ENCODE results near the gene DOK7.

The DOK7 gene

DNA sequence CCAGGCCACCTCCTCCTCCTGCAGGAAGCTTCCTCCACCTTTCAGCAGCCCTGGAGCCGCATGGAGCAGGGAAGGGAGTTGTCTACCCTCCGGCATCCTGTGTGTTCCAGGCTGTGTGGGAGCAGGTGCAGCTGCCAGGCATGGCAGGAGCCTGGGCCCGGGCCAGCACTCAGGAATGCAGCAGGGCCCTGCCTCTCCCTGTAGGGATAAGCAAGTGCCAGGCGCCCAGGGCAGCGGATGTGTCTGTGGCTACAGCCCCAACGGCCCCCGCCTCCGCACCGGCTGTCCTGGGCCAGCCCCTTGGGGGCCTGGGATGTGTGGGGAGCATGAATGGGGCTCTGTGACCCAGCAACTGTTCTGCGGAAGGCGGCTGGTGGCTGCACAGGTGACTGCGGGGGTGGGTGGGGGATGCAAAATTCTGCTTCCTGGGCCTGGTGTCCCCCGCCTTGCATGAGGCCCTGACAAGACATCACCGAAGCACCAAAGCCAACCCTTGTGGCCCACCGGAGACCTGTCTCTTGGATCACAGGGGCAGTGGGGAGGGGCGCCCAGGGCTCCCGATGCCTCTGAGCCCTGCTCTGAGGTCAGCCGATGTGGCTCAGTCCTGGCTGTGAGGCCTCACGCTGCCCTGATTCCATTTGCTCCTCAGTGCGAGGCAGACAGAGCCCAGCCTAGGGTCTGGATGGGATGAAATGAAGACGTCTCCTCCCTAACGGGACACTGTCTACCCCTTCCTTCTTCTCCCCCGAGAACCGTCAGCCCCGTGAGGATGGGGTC is 1.4 kb upstream of the DOK7 start:
- peak overlapping the region; percentile 20; the same call in 1 of the 2 replicates for H3K27ac ChIP-seq
- TF ChIP-seq, protein P1, sequence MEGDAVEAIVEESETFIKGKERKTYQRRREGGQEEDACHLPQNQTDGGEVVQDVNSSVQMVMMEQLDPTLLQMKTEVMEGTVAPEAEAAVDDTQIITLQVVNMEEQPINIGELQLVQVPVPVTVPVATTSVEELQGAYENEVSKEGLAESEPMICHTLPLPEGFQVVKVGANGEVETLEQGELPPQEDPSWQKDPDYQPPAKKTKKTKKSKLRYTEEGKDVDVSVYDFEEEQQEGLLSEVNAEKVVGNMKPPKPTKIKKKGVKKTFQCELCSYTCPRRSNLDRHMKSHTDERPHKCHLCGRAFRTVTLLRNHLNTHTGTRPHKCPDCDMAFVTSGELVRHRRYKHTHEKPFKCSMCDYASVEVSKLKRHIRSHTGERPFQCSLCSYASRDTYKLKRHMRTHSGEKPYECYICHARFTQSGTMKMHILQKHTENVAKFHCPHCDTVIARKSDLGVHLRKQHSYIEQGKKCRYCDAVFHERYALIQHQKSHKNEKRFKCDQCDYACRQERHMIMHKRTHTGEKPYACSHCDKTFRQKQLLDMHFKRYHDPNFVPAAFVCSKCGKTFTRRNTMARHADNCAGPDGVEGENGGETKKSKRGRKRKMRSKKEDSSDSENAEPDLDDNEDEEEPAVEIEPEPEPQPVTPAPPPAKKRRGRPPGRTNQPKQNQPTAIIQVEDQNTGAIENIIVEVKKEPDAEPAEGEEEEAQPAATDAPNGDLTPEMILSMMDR (IDR thresholded peaks at IDR 0.05): no peak
- no peak for TF ChIP-seq ZFX (IDR thresholded peaks at IDR 0.05; ENCODE audit: borderline replicate concordance)

DNA sequence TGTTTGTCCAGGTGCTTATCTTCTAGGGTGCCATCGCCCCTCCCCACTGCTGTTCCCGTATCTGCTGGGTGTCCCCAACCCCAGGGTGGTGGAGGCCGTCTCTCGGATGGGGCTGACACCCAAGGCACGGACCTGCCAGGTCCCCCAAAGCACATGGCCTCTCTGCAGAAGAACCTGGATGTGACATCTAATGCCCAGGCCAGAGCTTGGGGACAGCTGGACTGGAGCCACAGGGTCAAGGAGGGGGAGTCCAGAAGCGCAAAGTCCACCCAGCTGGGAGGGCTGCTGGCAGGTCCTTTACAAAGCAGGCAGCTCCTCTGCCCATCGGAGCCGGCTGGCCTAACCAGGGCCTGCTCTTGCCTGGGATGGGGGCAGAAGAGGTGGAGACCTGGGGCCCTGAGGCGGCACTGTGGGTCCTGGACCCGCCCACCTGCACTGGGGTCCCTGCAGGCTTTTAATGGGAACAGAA is 751 bp upstream of the DOK7 start:
- TF ChIP-seq ZFX (IDR thresholded peaks at IDR 0.05; ENCODE audit: borderline replicate concordance): no peak
- TF ChIP-seq, protein P1 (IDR thresholded peaks at IDR 0.05): no peak
- H3K27ac ChIP-seq: no peak overlapping the region

DNA sequence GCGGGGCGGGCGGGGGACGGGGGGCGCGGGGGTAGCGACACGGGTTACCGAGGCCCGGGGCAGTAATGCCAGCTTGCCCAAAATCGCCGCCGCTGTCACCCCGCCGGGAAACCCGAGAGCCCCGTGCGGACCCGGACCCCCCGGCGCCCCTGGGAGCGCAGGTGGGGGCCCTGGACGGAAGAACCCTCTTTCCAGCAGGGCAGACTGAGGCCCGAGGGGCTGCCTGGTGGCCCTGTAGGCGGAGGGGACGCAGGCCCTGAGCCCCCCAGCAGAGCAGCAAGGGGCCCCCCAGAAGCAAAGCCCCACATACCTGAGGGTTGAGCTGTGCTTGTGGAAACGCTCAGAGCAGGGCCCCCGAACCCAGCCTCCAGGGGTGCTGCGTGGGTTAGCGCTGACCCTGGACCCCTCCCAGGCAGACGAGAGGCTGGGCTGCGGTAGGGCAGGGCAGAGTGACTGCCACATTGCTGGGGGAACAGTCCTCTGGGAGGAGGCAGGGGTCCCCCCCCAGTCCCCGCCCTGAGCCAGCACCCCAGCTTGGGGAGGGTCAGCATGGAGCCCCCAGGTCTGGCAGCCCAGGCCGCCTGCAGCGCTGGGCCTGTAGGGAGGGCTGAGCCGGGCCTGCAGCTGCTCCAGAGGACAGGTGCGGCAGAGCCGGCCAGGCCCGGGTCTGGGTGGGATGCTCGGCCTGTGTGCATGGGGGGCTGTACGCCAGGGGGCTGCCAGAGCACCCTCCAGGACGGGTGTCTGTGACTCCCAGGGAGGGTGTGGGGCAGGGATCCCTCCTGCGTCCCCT is 646 bp downstream of the DOK7 start:
- H3K27ac ChIP-seq: no peak overlapping the region
- TF ChIP-seq, protein P1 (IDR thresholded peaks at IDR 0.05): no peak
- no peak for TF ChIP-seq ZFX (IDR thresholded peaks at IDR 0.05; ENCODE audit: borderline replicate concordance)

DNA sequence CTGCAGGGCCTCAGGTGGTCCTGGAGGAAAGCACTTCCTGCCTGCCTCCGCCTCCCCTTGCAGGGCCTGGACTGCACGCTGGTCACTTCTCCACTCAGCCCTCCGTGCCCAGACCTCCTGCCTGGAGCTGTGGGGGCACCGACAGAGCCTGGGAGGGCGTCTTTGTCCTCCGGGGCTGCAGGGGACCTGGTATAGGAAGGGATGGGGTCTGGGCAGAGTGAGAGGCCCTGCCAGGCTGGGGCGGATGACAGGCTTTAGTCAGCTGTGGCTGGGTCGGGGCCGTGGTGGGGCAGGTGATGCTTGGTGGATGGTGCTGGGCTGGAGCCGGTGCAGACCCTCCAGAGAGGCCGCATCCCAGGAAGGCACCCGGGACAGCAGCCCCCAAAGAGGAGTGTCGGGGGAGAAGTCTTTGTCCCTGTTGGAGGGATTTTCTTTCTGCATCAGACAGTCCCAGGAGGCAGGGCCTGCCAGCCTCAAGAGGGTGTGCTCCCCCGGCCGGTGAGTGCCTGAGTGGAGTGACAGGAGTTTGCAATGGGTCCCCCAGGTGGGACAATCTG is 1.3 kb downstream of the DOK7 start:
- TF ChIP-seq, protein P1 (IDR thresholded peaks at IDR 0.05): no peak
- no peak for TF ChIP-seq ZFX (IDR thresholded peaks at IDR 0.05; ENCODE audit: borderline replicate concordance)
- H3K27ac ChIP-seq: no peak overlapping the region

DNA sequence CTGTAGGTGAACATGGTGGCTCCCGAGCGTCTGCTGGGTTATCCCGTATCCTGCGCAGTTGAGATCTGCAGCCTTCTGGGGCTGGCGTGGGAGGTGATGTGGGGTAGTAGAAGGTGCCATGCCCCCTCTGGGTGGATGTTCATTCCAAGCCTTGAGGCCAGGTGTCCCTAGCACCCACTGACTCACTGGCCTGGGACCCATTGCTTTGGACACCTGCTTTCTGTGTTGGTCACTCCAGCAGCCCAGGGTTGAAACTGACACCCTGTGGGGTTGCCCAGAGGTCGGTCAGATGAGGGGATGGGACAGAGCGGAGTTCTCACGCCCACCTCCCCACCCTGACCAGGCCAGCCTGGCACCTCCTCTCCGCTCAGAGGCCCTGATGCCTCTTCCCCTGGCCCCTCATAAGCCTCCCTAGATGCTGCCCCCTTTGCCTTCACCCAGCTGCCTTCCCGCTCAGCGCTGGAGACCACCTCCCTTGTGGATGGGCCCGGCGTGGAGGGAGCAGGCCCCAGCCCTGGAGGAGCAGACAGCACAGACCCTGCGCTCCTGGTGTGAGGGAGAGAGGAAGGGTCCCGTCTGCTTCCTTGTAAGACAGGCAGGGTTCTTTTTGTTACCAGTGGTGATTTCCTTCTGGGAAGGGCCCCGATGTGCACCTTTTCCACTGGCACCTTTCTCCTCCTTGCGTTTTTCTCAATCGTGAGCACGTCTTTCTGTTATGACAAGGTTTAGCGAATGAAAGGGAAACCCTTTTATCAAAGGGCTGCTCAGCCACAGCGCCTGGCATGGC is 2.0 kb downstream of the DOK7 start:
- H3K27ac ChIP-seq: no peak overlapping the region
- TF ChIP-seq ZFX (IDR thresholded peaks at IDR 0.05; ENCODE audit: borderline replicate concordance): no peak
- TF ChIP-seq, protein P1 (IDR thresholded peaks at IDR 0.05): no peak

DNA sequence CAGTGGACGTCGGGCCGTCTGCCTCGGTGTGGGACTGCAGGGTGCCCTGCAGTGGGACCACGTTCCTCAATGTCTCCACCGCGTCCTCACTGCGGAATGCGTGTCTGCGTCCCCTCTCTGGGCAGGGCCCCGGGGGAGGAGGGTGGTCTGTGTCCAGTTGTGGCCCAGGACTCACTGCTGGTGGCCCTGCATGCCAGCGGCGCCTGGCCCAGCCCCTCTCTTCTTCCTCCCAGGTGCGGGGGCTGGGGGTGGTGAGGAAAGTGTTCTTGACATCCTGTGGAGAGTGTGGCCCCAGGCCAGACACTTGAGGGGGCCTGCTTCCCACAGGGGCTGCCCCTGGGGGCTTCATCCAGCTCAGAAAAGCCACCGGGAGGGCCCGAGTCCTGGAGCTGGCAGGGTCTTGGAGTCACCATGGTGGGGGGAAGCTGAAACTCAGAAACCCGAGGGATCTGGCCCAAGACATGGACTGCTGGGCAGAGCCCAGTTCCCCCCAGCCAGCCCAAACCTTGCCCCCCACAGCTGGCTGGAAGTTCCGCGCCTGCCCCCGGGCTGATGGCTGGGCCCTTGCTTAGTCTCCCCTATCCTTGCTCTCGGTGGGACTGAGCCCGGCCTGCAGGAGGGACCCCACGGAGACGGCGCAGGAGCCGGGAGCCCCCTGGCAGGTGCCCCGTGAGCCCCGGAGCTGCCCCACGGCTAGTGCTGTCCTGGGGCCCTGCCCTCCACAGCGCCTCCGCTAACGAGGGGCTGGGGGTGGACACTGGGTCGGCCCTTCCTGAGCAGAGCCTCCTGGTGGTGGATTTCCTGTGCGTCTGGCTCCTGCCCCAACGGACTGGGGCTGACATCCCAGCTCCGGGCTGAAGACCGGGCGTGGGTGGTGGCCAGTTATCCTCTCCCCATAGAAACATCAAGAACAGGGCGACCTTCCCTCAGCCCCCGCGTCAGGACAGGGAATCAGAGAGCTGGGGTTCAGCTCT is 2.9 kb downstream of the DOK7 start:
- no peak overlapping the region for H3K27ac ChIP-seq
- TF ChIP-seq, protein P1 (IDR thresholded peaks at IDR 0.05): peak; percentile 28
- TF ChIP-seq ZFX (IDR thresholded peaks at IDR 0.05; ENCODE audit: borderline replicate concordance): no peak

Measured in 22Rv1 (cell line).